ENCODE results near the gene RPLP1.
A peak's percentile ranks its signal among the peaks of the same experiment; 100 is the strongest.

Gene RPLP1

GRCh38 chr15:69469467-69470201 is 17.0 kb downstream of the RPLP1 start:
- no peak for DNase-seq (ENCODE audit: low read depth)

GRCh38 chr15:69472046-69472445 is 19.4 kb downstream of the RPLP1 start:
- DNase-seq (ENCODE audit: low read depth) = no peak

- DNase-seq (ENCODE audit: low read depth) = no peak
Measured at GRCh38 chr15:69472562-69472961, 19.9 kb downstream of the RPLP1 start.

GRCh38 chr15:69474291-69474690 is 21.7 kb downstream of the RPLP1 start:
- no peak for DNase-seq (ENCODE audit: low read depth)

DNA sequence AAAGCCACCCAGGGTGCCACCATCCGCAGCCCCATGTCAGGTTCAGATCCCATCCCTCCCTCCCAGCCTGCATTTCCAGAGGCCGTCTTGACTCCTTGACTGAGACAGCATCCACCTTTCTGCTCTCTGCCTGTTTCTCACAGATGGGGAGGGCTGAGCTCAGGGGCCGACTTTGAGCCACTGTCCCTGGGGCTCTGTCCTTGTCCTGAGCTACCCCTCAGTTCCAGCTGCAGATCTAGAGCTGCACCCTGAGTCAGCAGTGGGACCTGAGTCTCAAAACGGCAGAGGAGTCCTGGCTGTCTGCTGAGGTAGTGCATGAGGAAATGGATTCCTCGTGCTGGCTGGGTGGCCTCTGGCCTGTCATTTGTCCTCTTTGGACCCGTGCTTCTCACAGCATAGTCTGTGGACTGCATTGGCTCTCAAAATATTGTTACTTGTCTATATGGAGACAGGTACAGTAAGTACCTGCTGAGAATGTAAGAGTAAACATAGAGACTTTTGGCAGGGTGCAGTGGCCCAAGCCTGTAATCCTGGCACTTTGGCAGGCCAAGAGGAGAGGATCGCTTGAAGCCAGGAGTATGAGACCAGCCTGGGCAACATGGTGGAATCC is 22.3 kb downstream of the RPLP1 start:
- no peak for DNase-seq (ENCODE audit: low read depth)

DNA sequence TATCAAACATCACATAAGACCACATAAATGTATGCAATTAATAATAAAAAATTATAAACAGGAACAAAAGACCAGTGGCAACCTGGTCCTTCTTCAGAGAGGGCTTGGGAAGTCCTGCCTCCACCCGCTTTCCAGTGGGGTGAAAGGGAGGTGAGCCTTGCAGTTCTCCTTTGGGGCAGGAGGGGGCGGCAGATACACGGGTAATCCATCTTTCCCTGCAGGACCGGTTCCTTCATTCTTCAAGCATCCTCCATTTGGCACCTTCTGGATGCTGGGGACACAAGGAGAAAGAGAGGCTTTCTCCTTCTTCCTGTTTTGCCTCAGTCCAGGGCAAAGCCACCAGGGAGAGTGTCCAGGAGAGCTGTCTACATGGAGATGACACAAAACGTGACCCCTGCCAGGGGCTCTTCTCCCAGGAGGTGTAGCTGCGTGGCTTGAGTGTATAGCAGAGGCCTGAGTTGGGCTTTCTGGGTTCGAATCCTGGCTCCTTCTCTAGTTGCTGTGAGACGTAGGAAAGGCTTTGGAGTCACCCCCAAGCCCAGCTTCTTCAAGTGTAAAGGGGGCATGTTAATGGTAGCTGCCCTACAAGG is 23.2 kb downstream of the RPLP1 start:
- DNase-seq (ENCODE audit: low read depth) = peak; percentile 66

DNA sequence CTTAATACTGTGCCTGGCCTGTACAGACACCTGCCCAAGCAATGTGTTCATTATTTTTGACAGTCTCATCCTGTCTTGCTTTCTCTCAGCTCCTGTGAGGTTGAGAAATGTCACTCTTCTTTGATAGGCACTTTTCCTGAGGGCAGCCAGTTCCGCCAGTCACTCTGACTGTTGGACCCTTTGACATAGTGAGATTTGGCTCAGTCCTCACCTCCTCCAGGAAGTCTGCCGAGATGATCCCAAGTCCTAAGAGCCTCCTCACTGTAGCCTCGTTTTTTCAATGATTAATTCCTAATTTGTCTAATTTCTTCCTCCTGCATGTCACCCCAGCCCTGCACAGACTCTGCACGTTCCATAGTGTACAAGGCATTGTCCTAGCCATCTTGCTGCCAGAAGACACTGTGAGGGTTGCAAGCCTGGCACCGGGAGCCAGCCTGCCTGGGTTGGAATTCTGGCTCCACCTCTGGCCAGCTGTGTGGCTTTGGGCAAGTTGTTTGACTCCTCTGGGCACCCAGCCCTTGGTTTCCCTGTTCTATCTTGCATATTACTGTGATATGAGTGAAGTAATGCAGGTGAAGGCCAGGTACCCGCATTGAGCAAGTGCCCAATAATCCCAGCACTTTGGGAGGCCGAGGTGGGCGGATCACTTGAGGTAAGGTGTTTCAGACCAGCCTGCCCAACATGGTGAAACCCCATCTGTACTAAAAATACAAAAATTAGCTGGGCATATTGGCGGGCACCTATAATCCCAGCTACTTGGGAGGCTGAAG is 24.3 kb downstream of the RPLP1 start:
- DNase-seq (ENCODE audit: low read depth) = no peak

- DNase-seq (ENCODE audit: low read depth) = peak; percentile 44
Measured at GRCh38 chr15:69478259-69478781, 25.7 kb downstream of the RPLP1 start.

DNA sequence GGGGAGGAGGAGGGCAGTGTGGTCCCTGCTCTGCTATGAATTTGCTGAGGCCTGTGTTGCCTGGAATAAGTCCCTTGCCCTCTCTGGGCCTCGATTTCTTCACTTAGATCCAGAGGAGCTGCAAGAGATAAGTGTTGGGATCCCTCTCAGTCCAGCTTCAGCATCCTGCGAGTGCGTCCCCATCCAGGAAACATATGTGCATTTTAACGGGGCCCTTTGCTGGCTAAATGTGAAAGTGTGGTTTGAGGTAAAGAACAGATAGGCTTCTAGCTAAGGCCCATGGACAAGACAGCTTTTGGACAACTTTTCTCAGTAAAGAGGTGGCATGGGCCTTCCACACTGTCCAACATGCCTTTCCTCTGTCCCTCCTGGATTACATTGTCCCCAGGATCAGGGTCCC is 26.5 kb downstream of the RPLP1 start:
- no peak for DNase-seq (ENCODE audit: low read depth)

- no peak for DNase-seq (ENCODE audit: low read depth)
Measured at GRCh38 chr15:69479971-69480370, 27.4 kb downstream of the RPLP1 start.

- DNase-seq (ENCODE audit: low read depth) = no peak
Measured at GRCh38 chr15:69480932-69481331, 28.3 kb downstream of the RPLP1 start.

- DNase-seq (ENCODE audit: low read depth) = no peak
Measured at GRCh38 chr15:69482686-69483256, 30.2 kb downstream of the RPLP1 start.

GRCh38 chr15:69484837-69485236 is 32.2 kb downstream of the RPLP1 start:
- DNase-seq (ENCODE audit: low read depth) = no peak

- DNase-seq (ENCODE audit: low read depth) = no peak
Measured at GRCh38 chr15:69486481-69487110, 34.0 kb downstream of the RPLP1 start.

DNA sequence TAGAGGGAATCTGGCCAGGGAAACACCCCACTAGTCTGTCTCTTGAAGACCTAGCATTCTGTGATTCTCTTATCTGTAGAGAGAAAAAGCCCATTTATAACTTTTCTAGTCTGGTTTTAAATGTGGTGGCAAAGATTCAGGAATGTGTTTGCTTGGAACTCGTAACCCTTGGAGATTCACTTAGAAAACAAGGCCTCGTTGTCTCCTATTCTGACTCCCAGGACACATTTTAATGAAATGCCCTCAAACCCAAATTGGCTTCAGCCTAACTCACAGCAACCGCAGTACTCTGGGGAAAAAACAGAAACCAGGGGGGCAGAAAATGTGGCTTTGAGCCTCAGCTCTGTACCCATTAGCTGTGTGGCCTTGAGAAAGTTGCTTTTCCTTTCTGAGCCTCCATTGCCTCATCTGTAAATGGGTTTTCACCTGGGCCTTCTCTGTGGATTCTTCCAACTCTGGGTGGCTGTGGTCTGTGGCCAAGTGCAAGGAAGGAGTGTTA is 36.5 kb downstream of the RPLP1 start:
- DNase-seq (ENCODE audit: low read depth) = no peak

- DNase-seq (ENCODE audit: low read depth) = no peak
Measured at GRCh38 chr15:69490356-69491037, 37.9 kb downstream of the RPLP1 start.

DNA sequence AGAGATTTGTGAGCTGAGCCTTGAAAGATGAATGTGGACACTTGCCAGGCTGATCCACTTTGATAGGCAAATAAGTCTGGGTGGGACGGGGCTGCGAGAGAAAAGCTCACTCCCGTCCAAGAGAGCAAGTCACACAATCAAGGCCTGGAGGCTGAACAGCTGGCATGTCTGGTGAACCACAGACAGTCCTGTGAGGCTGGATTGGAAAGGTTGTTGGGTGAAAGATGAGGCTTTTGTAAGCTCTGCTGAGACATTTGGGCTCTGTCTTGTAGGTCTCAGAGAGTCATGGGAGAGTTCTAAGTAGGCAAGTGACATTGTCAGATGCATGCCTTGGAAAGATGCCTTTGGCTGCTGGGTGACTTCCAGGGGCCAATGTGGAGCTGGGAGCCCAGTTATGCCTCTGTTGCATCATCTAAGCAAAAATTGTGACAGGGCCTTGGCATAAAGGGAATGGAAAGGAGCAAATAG is 38.5 kb downstream of the RPLP1 start:
- DNase-seq (ENCODE audit: low read depth) = no peak

GRCh38 chr15:69493406-69493805 is 40.8 kb downstream of the RPLP1 start:
- DNase-seq (ENCODE audit: low read depth) = no peak

- no peak for DNase-seq (ENCODE audit: low read depth)
Measured at GRCh38 chr15:69496001-69496400, 43.4 kb downstream of the RPLP1 start.

DNA sequence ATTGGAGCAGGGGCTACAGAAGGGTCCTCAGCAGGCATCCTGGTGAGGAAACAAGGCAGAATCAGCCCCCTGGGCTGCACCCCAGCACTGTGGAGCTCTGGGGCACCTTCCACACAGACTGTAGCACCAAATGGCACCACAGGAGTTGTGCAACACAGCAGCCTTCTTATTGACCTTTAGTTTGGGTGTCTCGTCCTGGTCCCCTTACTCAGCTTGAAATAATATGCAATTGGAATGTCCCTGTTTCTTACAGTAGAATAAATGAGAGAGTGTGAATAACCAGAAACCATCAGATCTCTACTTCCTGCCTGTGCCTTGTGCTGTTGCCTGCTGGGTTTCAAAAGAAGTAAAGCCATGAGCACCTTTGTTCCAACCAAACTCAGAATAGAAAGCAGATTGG is 44.5 kb downstream of the RPLP1 start:
- no peak for DNase-seq (ENCODE audit: low read depth)

- no peak for DNase-seq (ENCODE audit: low read depth)
Measured at GRCh38 chr15:69497667-69498066, 45.0 kb downstream of the RPLP1 start.
